HFF-Myc (cell line): Measurements from ENCODE around the gene UBAC2.
"Not testable (repeated sequence)": the region's sequence is repeated elsewhere in the genome, so short reads cannot be mapped to it uniquely, and the experiment has no call there.

ENCODE experiments used
- DNase-seq: peaks from one replicate; pipeline ENCODE4 v3.0.0-alpha.2; 2011; ENCODE audit warnings: low read depth; ENCODE audit errors: extremely low read depth
- H3K4me3 ChIP-seq: replicated peaks from 2 replicates; pipeline ENCODE4 v1.5.1; 2011; ENCODE audit warnings: low read depth, mild to moderate bottlenecking, control low read depth, low read length
- TF ChIP-seq, protein P1 (sequence below): IDR thresholded peaks from 2 replicates; pipeline ENCODE4 v1.5.1; 2012; ENCODE audit warnings: mild to moderate bottlenecking, low read depth, low read length, control low read depth; ENCODE audit errors: missing control alignments

The UBAC2 gene

DNA sequence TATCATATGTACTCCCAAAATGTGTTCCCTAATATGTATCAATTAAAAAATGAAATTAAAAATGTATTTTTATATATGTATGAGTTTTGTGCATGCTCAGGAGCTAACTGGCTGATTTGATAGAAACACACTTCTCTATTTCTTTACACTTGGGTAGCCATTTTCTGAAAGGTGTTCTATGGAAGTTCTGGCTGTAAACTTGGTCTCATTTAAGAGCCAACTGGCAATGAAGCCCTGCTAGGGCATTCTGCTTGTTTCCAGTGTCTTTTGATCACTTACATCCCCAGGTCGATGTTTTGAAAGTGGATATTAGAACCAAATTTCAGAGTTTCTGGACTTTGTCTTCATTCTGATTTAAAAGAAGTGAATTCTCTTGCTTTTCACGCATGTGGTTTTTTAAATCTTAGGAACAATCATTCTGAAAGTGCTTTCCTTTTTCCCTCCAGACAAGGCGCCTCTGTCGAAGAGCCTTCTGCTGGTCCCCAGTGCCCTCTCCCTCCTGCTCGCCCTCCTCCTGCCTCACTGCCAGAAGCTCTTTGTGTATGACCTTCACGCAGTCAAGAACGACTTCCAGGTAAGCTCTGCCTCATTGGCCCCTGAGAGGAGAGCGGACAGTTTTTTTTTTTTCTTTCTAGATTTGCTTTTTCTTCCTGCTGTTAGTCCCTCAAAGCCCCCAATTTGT lies 37.5 kb downstream of the UBAC2 start:
- TF ChIP-seq, protein P1, sequence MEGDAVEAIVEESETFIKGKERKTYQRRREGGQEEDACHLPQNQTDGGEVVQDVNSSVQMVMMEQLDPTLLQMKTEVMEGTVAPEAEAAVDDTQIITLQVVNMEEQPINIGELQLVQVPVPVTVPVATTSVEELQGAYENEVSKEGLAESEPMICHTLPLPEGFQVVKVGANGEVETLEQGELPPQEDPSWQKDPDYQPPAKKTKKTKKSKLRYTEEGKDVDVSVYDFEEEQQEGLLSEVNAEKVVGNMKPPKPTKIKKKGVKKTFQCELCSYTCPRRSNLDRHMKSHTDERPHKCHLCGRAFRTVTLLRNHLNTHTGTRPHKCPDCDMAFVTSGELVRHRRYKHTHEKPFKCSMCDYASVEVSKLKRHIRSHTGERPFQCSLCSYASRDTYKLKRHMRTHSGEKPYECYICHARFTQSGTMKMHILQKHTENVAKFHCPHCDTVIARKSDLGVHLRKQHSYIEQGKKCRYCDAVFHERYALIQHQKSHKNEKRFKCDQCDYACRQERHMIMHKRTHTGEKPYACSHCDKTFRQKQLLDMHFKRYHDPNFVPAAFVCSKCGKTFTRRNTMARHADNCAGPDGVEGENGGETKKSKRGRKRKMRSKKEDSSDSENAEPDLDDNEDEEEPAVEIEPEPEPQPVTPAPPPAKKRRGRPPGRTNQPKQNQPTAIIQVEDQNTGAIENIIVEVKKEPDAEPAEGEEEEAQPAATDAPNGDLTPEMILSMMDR: no peak
- H3K4me3 ChIP-seq: no peak overlapping the region
- DNase-seq: no peak

DNA sequence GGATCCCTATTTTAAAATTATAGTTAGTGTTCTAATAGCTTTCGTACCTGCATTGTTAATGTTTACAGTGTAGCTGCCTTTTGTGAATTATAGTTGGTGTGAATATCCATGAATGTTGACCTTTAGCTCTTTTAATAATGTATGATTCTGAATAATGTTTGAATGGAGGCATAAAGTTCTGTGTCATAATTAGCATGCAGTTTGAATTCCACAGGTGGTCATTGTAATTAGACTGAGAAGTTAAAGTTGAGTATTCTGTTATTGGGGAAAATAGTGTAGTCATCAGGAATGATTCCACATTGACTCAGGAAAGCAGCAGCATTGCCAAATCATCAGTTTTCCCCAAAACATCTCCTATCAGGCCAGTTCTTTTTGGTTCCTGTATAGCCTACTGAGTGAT lies 45.4 kb downstream of the UBAC2 start:
- TF ChIP-seq, protein P1: no peak
- DNase-seq: no peak

DNA sequence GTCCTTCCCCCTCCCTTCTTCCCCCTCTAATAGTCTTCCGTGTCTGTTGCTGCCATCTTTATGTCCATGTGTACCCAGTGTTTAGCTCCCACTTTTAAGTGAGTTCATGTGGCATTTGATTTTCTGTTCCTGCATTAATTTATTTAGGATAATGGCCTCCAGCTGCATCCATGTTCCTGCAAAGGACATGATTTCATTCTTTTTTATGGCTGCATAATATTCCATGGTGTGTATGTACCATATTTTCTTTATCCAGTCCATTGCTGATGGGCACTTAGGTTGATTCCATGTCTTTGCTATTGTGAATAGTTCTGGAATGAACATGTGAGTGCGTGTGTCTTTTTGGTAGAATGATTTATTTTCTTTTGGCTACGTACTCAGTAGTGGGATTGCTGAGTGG lies 48.5 kb downstream of the UBAC2 start:
- DNase-seq, H3K4me3 ChIP-seq: not testable (repeated sequence)

More for the DNA sequence above, 45.4 kb downstream of the UBAC2 start:
- no peak overlapping the region for H3K4me3 ChIP-seq

DNA sequence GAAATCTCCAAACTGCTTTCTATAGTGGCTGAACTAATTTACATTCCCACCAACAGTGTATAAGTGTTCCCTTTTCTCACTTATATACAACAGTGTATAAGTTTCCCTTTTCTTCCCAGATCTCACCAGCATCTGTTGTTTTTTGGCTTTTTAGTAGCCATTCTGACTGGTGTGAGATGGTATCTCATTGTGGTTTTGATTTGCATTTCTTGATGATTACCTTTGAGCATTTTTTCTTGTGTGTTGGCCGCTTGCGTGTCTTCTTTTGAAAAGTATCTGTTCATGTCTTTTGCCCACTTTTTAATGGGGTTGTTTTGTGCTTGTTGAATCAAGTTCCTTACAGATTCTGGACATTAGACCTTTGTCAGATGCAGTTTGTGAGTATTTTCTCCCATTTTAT lies 49.0 kb downstream of the UBAC2 start:
- not testable (repeated sequence) for H3K4me3 ChIP-seq, DNase-seq

DNA sequence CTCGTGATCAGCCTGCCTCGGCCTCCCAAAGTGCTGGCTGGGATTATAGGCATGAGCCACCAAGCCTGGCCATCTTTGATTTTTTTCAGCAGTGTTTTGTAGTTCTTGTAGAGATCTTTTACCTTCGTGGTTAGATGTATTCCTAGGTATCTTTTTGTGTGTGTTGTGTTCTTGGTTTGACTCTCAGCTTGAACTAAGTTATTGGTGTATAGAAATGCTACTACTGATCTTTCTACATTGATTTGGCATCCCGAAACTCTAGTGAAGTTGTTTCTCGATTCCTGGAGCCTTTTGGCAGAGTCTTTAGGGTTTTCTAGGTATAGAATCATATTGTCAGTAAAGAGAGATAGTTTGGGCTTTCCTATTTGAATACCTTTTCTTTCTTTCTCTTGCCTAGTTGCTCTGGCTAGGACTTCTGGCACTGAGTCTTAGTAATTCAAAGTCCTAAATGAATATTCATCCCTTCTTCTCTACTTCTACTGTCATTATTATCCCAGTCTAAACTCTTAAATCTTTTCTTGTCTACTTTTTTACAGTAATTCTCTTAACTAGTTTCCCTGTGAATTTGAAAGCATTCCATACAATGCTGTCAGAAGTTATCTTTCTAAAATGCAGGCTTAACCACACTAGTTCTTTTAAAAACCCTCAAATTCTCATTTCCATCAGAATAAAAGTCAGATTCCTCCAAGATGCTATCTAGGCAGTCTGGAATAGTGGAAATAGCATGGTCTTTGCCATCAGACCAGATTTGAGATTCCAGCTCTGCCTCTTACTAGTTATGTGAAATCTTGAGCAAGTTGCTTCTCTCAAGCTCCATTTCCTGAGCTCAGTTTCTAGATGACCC lies 50.5 kb downstream of the UBAC2 start:
- H3K4me3 ChIP-seq: no peak overlapping the region
- no peak for DNase-seq
- TF ChIP-seq, protein P1: no peak

DNA sequence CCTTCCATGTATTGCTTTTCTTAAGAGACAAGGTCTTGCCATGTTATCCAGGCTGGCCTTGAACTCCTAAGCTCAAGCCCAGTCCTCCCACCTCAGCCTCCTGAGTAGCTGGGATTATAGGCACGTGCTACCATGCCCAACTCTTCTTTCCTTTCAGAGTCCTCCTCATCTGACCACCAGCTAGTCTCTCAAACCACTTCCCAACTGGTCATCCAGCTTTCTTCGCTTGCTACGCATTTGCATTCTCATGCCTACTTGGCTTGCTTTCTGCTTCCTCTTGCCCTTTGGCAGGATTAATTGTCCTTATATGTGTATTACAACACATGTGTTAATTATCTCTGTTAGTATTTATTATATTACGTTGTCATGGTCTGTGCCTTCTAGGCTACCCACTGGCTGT lies 51.3 kb downstream of the UBAC2 start:
- TF ChIP-seq, protein P1: no peak
- no peak for DNase-seq
- H3K4me3 ChIP-seq: no peak overlapping the region

DNA sequence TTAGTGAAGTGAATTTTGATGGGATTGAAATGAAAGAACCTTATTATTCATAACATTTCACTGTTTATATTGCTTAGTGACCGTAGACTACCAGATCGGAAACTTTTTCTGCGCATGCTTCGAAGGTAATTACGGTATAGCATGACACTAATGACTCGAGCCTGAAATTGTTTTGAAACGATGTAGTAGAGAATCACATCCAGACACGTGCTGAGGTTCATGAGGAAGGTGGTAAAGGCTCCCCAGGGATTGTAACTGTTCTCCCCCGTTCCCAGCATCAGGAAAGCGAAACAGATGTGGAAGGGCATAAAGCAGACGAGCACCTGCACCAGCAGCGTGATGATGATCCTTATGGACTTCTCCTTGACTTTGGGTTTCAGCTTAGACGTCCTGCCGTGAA lies 54.2 kb downstream of the UBAC2 start:
- TF ChIP-seq, protein P1: no peak
- no peak overlapping the region for H3K4me3 ChIP-seq
- DNase-seq: no peak
